Tibial artery (tissue), 4 donors: Measurements from ENCODE around the gene KCNJ9.

ENCODE experiments used
- DNase-seq, 2 donors: peaks; one replicate each; pipeline ENCODE4 v3.0.0-alpha.2; 2019
- H3K27ac ChIP-seq, 2 donors: fragments of 200-600 bp; sonication (generic) in 1 of 2; 1 replicate in 1 of 2; 2 replicates in 1 of 2; pipeline ENCODE4 v1.5.1; 2018 to 2019; ENCODE audit warnings: mild to moderate bottlenecking in 1 of 2
- H3K27me3 ChIP-seq, 2 donors: fragments of 200-600 bp; sonication (generic) in 1 of 2; one replicate each; pipeline versions ENCODE4 v1.5.1 to v1.6.0; 2016 to 2019
- H3K36me3 ChIP-seq, 3 donors: fragments of 200-600 bp; sonication (generic) in 2 of 3; one replicate each; pipeline ENCODE4 v1.5.1; 2016 to 2019; ENCODE audit warnings: mild to moderate bottlenecking in 2 of 3
- H3K4me1 ChIP-seq, 4 donors: fragments of 200-600 bp; sonication (generic) in 2 of 4; 1 replicate in 3 of 4; 2 replicates in 1 of 4; pipeline ENCODE4 v1.5.1; 2016 to 2019
- H3K4me3 ChIP-seq, 2 donors: fragments of 200-600 bp; sonication (generic) in 1 of 2; 1 replicate in 1 of 2; 2 replicates in 1 of 2; pipeline ENCODE4 v1.5.1; 2018 to 2019; ENCODE audit warnings: mild to moderate bottlenecking in 2 of 2
- H3K9me3 ChIP-seq, 3 donors: fragments of 200-600 bp; sonication (generic) in 1 of 3; one replicate each; pipeline ENCODE4 v1.5.1; 2016 to 2019
- CTCF ChIP-seq, 2 experiments: fragments of 200-600 bp in 1 of 2; fragments of 450-650 bp in 1 of 2; IDR thresholded peaks; one replicate each; pipeline ENCODE4 v1.5.1; 2017 to 2019; ENCODE audit warnings: antibody characterized with exemption in 2 of 2, mild to moderate bottlenecking in 1 of 2, moderate library complexity in 1 of 2
- intact Hi-C: fragments of 100-400 bp; cut with DNase I; formaldehyde crosslinking; loops from one replicate; pipeline ENCODE4 v1.15.0; 2023; ENCODE audit warnings: low total_unique reads

Gene KCNJ9

DNA sequence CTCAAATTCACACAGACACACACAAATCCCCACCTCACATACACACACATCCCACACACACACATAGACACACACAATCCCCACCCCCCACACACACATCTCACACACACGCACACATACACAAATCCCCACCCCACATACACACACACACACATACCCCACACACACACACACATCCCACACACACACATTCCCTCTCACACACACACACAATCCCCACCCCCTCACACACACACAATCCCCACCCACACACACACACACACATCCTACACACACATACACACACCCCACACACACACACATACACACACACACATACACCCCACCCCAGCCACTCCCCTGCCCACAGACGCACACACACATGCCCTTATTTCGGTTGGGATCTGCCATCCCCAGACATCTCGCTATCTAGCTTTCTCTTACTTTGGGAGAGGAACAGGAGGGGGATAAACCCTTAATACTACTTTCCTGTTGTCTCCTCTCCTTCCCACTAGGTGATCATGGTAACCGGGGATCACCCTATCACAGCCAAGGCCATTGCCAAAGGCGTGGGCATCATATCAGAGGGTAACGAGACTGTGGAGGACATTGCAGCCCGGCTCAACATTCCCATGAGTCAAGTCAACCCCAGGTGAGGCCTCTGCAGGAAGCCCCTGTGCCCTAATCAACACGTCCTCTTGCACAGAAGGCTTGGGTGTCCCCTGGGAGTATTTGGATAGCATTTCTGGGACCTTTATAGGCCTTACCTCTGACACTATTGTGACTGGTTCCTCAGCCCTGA is 52.8 kb downstream of the KCNJ9 start:
- H3K36me3 ChIP-seq = peaks cover 53 to 63% (median 53%) of the 10 kb centered on the region in 3 donors
- DNase-seq = peak in 1 of 2 donors; percentile 38
- H3K4me1 ChIP-seq = peaks cover 0 to 43% (median 22%) of the 10 kb centered on the region in 4 donors
- H3K9me3 ChIP-seq = no peaks in the 10 kb centered on the region
- peak overlapping the region; percentile 74 to 93 for H3K27ac ChIP-seq
- intact Hi-C loops = no loop called here
- no peaks in the 10 kb centered on the region for H3K27me3 ChIP-seq
- no peak overlapping the region for H3K4me3 ChIP-seq
- no peak for TF ChIP-seq CTCF (IDR thresholded peaks at IDR 0.05)

- peak in 1 of 2 donors; percentile 53 for DNase-seq
- no peak for TF ChIP-seq CTCF (IDR thresholded peaks at IDR 0.05)
- Histone ChIP-seq H3K4me1 (peaks cover 0 to 35% (median 22%) of the 10 kb centered on the region in 4 donors), H3K27ac (peak overlapping the region; percentile 74 to 93), H3K9me3 (no peaks in the 10 kb centered on the region), H3K4me3 (no peak overlapping the region), H3K27me3 (no peaks in the 10 kb centered on the region), H3K36me3 (peaks cover 53 to 63% (median 53%) of the 10 kb centered on the region in 3 donors)
- intact Hi-C loops = no loop called here
Measured at GRCh38 chr1:160134791-160135572, 53.6 kb downstream of the KCNJ9 start.

DNA sequence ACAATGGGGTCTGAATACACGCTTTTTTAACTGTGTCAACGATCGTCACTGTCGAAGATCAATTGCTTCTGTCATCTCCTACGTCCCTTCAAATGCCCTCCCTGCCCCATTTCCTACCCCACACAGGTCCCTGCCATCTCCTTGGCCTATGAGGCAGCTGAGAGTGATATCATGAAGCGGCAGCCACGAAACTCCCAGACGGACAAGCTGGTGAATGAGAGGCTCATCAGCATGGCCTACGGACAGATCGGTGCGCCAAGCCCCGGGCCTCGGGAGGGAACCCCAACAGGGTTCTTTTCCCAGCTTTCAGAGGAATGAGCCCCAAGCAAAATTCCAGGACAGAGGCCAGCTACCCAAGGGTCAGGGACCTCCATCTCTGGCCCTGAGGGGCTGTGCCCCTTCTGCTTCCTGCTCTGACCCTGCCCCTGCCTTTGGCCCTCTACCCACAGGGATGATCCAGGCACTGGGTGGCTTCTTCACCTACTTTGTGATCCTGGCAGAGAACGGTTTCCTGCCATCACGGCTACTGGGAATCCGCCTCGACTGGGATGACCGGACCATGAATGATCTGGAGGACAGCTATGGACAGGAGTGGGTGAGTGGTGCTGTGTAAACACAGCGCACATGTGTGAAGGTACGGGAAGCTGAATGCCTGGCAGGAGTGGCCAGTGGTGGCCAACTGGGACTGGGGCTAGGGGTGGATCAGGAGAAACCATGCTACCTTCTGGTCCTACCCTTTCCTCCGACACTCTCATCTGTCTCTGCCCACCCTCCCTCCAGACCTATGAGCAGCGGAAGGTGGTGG is 55.0 kb downstream of the KCNJ9 start:
- H3K36me3 ChIP-seq = peaks cover 46 to 66% (median 51%) of the 10 kb centered on the region in 3 donors
- DNase-seq = no peak

DNA sequence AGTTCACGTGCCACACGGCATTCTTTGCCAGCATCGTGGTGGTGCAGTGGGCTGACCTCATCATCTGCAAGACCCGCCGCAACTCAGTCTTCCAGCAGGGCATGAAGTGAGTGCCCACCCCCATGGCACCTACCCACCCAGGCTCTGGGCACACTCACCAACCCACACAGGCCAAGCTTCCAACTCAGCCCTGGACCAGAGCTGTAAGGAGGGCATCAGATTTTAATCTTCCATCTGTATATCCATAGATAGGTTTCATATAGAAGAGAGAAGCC is 55.5 kb downstream of the KCNJ9 start:
- Histone ChIP-seq H3K4me3 (no peak overlapping the region), H3K4me1 (peaks cover 0 to 16% (median 5%) of the 10 kb centered on the region in 4 donors), H3K36me3 (peaks cover 46 to 66% (median 50%) of the 10 kb centered on the region in 3 donors), H3K27ac (peak overlapping the region; percentile 21 to 38), H3K9me3 (no peaks in the 10 kb centered on the region), H3K27me3 (no peaks in the 10 kb centered on the region)
- DNase-seq = no peak
- no peak for TF ChIP-seq CTCF (IDR thresholded peaks at IDR 0.05)
- intact Hi-C loops = no loop called here

More for the DNA sequence above, 55.0 kb downstream of the KCNJ9 start:
- Histone ChIP-seq H3K27ac (peak overlapping the region in 1 of 2 donors; percentile 93), H3K4me3 (no peak overlapping the region), H3K4me1 (peaks cover 0 to 22% (median 10%) of the 10 kb centered on the region in 4 donors), H3K27me3 (no peaks in the 10 kb centered on the region), H3K9me3 (no peaks in the 10 kb centered on the region)
- intact Hi-C loops = no loop called here
- no peak for TF ChIP-seq CTCF (IDR thresholded peaks at IDR 0.05)

DNA sequence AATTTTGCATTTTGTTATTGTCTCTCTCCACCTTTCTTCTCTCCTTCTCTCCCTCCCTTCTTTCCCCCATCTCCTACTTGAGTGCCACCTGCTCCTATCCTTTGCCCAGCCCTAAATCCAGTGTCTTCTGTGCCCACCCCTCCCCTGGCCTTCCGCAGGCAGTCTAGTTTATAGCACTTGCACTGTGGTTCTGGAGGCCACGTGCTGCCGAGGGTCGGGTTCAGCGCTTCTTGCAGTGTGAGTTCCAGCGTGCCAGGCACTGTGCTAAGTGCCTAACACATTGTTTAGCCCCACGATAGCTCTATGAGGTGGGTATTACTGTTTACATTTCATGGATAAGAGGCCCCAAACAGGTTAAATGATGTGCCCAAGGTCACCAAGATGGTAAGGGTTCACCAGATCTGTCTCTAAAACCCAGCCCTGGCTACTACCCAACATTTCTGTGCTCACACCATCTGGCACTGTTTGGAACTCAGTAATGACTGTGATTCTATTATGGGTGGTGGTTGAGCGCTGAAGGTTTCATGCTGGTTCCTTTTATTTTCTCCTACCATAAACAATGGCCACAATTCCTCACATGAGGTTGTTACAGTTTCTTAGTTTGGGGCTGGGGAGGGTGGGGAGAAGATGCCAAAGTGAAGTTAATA is 56.0 kb downstream of the KCNJ9 start:
- Histone ChIP-seq H3K27me3 (no peaks in the 10 kb centered on the region), H3K36me3 (peaks cover 46 to 66% (median 50%) of the 10 kb centered on the region in 3 donors), H3K4me1 (peaks cover 0 to 11% (median 3%) of the 10 kb centered on the region in 4 donors), H3K9me3 (no peaks in the 10 kb centered on the region), H3K4me3 (no peak overlapping the region), H3K27ac (peak overlapping the region; percentile 21 to 38)
- DNase-seq = no peak
- TF ChIP-seq CTCF (IDR thresholded peaks at IDR 0.05) = no peak
- intact Hi-C loops = no loop called here
